ENCODE results near the gene CTXND2.
A peak's percentile ranks its signal among the peaks of the same experiment; 100 is the strongest.

The CTXND2 gene

GRCh38 chr1:150912623-150913022 lies 25.7 kb downstream of the CTXND2 start:
- DNase-seq (ENCODE audit: low read depth), result no peak
- TF ChIP-seq MAX (IDR thresholded peaks at IDR 0.05; ENCODE audit: low read depth, low read length) (no peak), MYC (IDR thresholded peaks at IDR 0.05; ENCODE audit: low read depth, low read length) (no peak), CTCF (IDR thresholded peaks at IDR 0.05; ENCODE audit: low read depth, low read length) (no peak), POLR2A (IDR thresholded peaks at IDR 0.05; ENCODE audit: extremely low read depth, insufficient read length) (no peak)
- H3K4me3 ChIP-seq (ENCODE audit: low read depth, low read length), result no peak overlapping the region

- TF ChIP-seq MAX (IDR thresholded peaks at IDR 0.05; ENCODE audit: low read depth, low read length) (no peak), CTCF (IDR thresholded peaks at IDR 0.05; ENCODE audit: low read depth, low read length) (no peak), POLR2A (IDR thresholded peaks at IDR 0.05; ENCODE audit: extremely low read depth, insufficient read length) (no peak), MYC (IDR thresholded peaks at IDR 0.05; ENCODE audit: low read depth, low read length) (no peak)
- no peak for DNase-seq (ENCODE audit: low read depth)
- H3K4me3 ChIP-seq (ENCODE audit: low read depth, low read length), result no peak overlapping the region
Observed at GRCh38 chr1:150917387-150917786, 30.5 kb downstream of the CTXND2 start.

GRCh38 chr1:150922519-150922975 lies 35.6 kb downstream of the CTXND2 start:
- DNase-seq (ENCODE audit: low read depth), result peak; percentile 82
- no peak overlapping the region for H3K4me3 ChIP-seq (ENCODE audit: low read depth, low read length)
- TF ChIP-seq POLR2A (IDR thresholded peaks at IDR 0.05; ENCODE audit: extremely low read depth, insufficient read length) (no peak), CTCF (IDR thresholded peaks at IDR 0.05; ENCODE audit: low read depth, low read length) (peak; percentile 84), MYC (IDR thresholded peaks at IDR 0.05; ENCODE audit: low read depth, low read length) (no peak), MAX (IDR thresholded peaks at IDR 0.05; ENCODE audit: low read depth, low read length) (no peak)

GRCh38 chr1:150925080-150925479 lies 38.1 kb downstream of the CTXND2 start:
- DNase-seq (ENCODE audit: low read depth), result peak; percentile 48
- H3K4me3 ChIP-seq (ENCODE audit: low read depth, low read length), result peak overlapping the region; percentile 62
- TF ChIP-seq MYC (IDR thresholded peaks at IDR 0.05; ENCODE audit: low read depth, low read length) (no peak), POLR2A (IDR thresholded peaks at IDR 0.05; ENCODE audit: extremely low read depth, insufficient read length) (no peak), MAX (IDR thresholded peaks at IDR 0.05; ENCODE audit: low read depth, low read length) (no peak), CTCF (IDR thresholded peaks at IDR 0.05; ENCODE audit: low read depth, low read length) (no peak)

- DNase-seq (ENCODE audit: low read depth), result peak; percentile 98
- H3K4me3 ChIP-seq (ENCODE audit: low read depth, low read length), result peak within 1 kb of the TSS; percentile 92
- TF ChIP-seq POLR2A (IDR thresholded peaks at IDR 0.05; ENCODE audit: extremely low read depth, insufficient read length) (peak; percentile 43), MAX (IDR thresholded peaks at IDR 0.05; ENCODE audit: low read depth, low read length) (peak; percentile 96), MYC (IDR thresholded peaks at IDR 0.05; ENCODE audit: low read depth, low read length) (peak; percentile 79; the same call in 1 of the 2 replicates), CTCF (IDR thresholded peaks at IDR 0.05; ENCODE audit: low read depth, low read length) (no peak)
Observed at GRCh38 chr1:150926097-150926741, 39.3 kb downstream of the CTXND2 start, which contains the start of gene SETDB1. Gene SETDB1, plus strand, starts transcription at chr1:150926363. Its CDS starts 1,352 bp downstream, at chr1:150927715.

Measured in NB4 (cell line).